Cardiac fibroblast (primary cell): Measurements from ENCODE around the gene ALDH3B2.
A peak's percentile ranks its signal among the peaks of the same experiment; 100 is the strongest.
"Not testable (repeated sequence)": the region's sequence is repeated elsewhere in the genome, so short reads cannot be mapped to it uniquely, and the experiment has no call there.

Source experiments
- DNase-seq, 2 donors: peaks; one replicate each; pipeline versions ENCODE4 v3.0.0 to v3.0.0-alpha.2; 2010; ENCODE audit warnings: low read depth in 2 of 2
- H3K4me3 ChIP-seq, 2 donors: replicated peaks in 1 of 2; 1 replicate in 1 of 2; 2 replicates in 1 of 2; pipeline ENCODE4 v1.5.1; 2011; ENCODE audit warnings: low read depth in 2 of 2, low read length in 2 of 2, mild to moderate bottlenecking in 2 of 2, moderate library complexity in 1 of 2
- TF ChIP-seq, protein P1 (sequence below): IDR thresholded peaks from one replicate; pipeline ENCODE4 v1.5.1; 2011; ENCODE audit warnings: low read depth, mild to moderate bottlenecking, low read length, inconsistent platforms

The ALDH3B2 gene

DNA sequence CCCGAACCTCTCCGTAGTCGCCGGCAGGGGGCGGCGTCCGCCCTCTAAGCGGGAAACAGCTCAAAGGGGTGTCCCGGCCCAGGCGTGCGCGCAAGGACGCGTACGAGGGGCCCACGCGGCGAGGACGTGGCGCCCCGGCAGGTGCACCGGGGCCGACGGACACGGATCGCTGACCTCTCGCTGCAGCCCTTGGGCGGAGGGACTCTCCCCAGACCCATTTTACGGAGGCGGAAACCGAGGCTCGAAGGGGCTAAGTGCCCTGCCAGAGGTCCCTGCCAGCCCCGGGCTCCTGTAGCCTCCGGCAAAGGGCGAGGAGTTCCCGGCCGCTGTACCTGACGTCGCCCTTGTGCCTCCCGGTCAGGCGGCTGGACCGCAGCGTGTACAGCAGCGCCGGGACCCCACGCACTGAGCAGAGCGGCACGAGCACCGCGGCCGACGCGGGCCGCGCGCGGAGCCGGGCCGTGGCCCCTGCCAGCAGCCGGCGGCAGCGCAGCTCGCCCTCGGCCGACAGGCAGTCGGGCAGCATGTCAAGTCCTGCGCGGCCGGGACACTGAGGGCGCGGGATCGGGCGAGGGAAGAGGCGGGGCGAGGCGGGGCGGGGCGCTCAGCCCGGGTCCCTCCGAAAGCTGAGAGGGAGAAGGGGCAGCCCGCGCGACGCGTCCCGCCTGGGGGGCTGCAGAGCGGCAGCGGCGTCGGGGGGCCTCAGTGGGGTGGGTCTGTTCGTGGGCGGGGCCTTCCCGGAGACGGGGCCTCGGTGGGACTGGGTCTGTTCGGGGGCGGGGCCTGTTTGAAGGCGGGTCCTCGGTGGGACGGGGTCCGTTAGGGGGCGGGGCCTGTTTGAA is 44.8 kb downstream of the ALDH3B2 start, which contains the start of gene NUDT8:
Gene NUDT8 (minus strand): TSS at position 552 of the 842 bp plus-strand sequence. CDS start 26 bp downstream, at position 526.
- TF ChIP-seq, protein P1, sequence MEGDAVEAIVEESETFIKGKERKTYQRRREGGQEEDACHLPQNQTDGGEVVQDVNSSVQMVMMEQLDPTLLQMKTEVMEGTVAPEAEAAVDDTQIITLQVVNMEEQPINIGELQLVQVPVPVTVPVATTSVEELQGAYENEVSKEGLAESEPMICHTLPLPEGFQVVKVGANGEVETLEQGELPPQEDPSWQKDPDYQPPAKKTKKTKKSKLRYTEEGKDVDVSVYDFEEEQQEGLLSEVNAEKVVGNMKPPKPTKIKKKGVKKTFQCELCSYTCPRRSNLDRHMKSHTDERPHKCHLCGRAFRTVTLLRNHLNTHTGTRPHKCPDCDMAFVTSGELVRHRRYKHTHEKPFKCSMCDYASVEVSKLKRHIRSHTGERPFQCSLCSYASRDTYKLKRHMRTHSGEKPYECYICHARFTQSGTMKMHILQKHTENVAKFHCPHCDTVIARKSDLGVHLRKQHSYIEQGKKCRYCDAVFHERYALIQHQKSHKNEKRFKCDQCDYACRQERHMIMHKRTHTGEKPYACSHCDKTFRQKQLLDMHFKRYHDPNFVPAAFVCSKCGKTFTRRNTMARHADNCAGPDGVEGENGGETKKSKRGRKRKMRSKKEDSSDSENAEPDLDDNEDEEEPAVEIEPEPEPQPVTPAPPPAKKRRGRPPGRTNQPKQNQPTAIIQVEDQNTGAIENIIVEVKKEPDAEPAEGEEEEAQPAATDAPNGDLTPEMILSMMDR: peak; percentile 83
- peak; percentile 82 to 85 for DNase-seq
- peak within 1 kb of the TSS; percentile 70 to 71 for H3K4me3 ChIP-seq

GRCh38 chr11:67628710-67629385 is 45.6 kb downstream of the ALDH3B2 start:
- DNase-seq: no peak
- peak overlapping the region in 1 of 2 donors; percentile 58 for H3K4me3 ChIP-seq
- TF ChIP-seq, protein P1: no peak

DNA sequence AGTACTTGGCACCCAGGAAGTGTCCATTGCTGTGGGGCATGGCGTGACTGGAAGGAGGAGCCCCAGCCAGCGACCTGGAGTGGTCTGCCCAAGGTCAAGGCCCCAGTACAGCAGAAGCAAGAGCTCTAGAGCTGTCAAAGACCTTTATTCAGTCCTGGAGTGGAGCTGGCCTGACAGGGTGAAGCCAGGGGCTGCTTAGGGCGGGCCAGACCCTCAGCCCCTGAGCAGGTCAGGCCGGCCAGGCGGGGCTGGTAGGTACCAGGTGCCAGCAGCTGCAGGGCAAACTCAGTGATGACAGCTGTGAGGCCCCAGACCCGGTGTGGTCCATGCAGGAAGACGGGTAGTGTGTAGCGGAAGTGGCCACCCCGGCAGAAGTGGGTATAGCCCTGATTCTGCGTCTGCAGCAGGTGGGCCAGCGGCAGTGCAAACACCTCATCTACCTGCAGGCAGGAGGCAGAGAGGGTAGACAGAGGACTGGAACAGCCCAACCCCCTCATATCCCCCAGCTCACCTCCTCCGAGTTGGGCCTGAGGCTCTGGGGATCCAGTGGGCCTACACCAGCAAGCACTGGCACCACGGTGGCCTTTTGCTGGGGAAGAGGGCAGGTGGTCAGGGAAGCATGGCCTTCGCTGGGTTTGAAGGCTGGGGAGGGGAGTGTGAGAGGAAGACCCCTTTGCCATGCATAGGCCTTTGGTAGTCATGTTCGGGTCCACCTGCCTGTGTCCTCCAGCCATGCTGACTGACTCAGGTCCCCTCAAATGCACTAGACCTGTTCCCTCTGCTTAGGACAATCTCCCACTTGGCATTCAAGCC is 46.4 kb downstream of the ALDH3B2 start:
- H3K4me3 ChIP-seq: no peak overlapping the region
- no peak for DNase-seq
- TF ChIP-seq, protein P1: no peak

- no peak for DNase-seq
- TF ChIP-seq, protein P1: no peak
- H3K4me3 ChIP-seq: no peak overlapping the region
Observed at GRCh38 chr11:67627441-67627811, 47.0 kb downstream of the ALDH3B2 start.

- DNase-seq: no peak
- no peak overlapping the region for H3K4me3 ChIP-seq
- TF ChIP-seq, protein P1: no peak
Observed at GRCh38 chr11:67626970-67627369, 47.5 kb downstream of the ALDH3B2 start.

DNA sequence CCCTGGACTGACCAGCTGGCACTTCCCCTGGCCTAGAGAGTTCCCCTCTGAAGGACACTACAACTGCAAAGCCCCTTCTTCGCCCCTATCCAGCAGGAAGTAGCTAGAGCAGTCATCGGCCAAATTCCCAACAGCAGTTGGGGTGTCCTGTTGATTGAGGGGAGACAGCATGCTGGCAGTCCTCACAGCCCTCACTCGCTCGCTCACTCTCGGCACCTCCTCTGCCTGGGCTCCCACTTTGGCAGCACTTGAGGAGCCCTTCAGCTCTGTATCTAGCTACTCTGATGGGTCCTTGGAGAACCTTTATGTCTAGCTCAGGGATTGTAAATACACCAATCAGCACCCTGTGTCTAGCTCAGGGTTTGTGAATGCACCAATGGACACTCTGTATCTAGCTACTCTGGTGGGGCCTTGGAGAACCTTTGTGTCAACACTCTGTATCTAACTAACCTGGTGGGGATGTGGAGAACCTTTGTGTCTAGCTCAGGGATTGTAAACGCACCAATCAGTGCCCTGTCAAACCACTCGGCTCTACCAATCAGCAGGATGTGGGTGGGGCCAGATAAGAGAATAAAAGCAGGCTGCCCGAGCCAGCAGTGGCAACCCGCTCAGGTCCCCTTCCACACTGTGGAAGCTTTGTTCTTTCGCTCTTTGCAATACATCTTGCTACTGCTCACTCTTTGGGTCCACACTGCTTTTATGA is 48.1 kb downstream of the ALDH3B2 start:
- not testable (repeated sequence) for H3K4me3 ChIP-seq, DNase-seq

- not testable (repeated sequence) for H3K4me3 ChIP-seq, DNase-seq
Observed at GRCh38 chr11:67623795-67624194, 50.6 kb downstream of the ALDH3B2 start.

- DNase-seq, H3K4me3 ChIP-seq: not testable (repeated sequence)
Observed at GRCh38 chr11:67622905-67623304, 51.5 kb downstream of the ALDH3B2 start.

GRCh38 chr11:67621928-67622327 is 52.5 kb downstream of the ALDH3B2 start:
- not testable (repeated sequence) for DNase-seq, H3K4me3 ChIP-seq

DNA sequence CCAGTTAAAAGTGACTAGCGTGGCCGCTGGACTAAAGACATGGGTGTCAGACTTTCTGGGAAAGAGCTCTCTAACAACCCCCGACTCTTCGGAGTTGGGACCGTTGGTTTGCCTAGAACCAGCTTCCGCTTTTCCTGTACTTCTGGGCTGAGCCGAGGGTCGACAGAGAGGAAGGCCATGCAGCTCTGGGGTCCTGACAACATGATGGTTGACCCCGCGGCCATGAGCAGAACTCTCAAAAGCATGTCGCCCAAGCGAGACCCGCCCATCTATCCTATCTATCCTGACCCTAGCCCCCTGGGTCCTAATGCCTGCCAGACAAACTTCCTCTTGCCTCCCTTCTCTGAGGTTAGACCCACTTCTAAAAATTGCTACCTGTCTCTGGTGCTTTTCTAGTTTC is 53.8 kb downstream of the ALDH3B2 start:
- DNase-seq, H3K4me3 ChIP-seq: not testable (repeated sequence)
